Embryonic facial prominence (tissue), 1 donor: Measurements from ENCODE around the gene OR6B2.

Source experiments
- DNase-seq: peaks from one replicate; pipeline ENCODE4 v3.0.0-alpha.2; 2016; ENCODE audit errors: extremely low spot score

OR6B2 gene

DNA sequence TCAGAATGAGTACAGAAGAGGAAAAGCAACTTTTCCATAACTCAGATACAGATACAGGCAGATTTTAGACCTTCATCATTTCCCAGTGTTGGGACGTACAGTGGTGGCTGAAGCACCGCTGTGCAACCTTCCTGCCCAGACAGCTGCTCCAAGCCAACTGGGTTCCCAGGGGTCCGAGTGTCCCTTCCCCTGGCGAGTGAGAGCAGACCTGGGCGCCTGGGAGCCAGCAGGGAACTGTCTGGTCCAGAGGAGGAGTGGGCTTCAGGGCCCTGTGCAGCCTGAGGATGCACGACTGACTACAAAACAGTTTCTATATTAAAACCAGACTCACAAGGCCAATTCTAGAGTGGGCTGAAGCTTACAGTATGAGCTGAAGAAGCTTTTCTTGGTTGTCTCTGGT, 11.1 kb upstream of the OR6B2 start:
- no peak for DNase-seq

DNA sequence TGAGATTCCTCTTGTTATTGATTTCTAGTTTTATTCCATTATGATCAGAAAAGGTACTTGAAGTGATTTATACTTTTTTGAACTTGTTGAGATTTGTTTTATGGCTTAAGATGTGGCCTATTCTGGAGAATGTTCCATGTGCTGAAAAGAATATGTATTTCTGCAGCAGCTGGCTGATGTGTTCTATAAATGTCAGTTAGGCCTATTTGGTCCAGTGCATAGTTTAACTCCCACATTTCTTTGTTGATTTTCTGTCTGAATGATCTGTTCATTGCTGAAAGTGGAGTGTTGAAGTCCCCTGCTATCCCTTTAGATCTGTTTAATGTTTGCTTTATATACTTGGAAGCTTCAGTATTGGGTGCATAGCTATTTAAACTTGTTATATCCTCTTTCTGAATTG, 7.1 kb upstream of the OR6B2 start:
- DNase-seq = no peak

GRCh38 chr2:240033330-240033678, 3.1 kb upstream of the OR6B2 start:
- DNase-seq = no peak

DNA sequence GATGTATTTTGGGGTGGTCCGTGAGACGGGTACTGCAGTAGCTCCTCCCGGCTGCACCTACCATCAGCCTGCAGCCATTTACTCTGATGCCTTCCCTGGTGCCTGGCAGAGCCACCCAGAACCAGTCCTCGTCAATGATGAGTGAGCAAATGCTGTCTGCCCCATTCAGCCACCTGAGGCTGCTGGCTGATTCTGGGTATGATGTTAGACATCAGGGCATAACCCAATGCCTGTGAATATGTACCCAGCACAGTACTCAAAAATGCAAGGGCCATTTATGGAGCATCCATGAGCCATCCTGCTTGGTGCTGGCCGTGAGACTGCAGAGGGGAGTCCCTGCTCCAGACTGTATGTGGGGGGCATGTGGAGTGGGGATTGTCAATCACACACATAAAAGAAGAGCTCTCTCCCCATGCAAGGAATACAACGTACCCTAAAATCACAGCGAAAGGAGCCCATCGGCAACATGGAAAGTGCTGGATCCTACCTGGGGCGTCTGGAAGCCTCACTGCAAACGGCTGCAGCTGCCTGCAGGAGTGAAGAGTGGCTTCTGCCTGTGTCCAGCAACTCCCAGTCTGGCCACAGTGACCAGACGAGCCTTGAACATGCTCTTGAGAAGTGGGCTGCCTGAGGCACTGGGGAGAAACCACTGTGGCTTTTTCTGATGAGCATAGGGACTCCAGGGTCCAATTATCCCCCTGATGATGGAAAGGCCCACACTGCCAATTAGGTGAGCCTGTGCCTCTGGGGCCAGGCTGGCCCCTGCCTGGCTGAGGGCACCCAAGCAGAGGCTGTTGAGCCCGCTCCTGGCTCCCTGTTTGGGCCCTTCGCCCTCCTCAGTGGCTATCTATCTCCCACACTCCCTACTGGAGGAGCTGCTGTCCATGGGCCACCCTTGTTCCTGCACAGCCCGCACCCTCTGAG, 2.4 kb upstream of the OR6B2 start:
- no peak for DNase-seq

- no peak for DNase-seq
These were observed 5.5 kb downstream of the OR6B2 start for GRCh38 chr2:240024766-240025165.

GRCh38 chr2:240023792-240024191, 6.4 kb downstream of the OR6B2 start:
- no peak for DNase-seq

DNA sequence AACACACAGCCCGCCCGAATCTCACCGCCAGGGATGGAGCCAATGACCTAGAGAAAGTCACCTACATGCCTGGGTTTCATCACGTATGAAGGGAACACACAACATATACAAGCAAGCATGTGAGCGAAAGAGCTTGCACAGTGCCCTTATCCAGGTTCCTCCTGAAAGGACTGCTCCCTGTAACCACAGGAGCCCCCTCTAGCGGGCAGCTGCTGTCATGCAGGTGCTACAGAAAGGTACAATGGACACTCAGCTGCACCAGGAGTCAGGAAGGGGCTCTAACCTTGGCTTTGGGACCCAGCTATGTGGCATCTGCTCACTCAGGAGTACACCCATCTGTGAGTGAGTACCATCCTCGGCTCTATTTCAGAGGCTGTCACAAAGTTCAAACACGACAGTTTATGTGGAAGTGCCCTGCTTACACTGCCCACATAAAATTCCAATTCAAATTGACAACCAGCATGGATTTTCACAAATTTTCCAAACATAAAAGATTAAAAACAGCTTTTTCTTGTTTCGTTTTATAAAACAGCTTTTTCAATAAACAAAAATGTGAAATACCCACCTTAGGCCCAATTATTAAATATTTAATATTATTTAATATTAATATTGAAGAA, 8.6 kb downstream of the OR6B2 start:
- no peak for DNase-seq

DNA sequence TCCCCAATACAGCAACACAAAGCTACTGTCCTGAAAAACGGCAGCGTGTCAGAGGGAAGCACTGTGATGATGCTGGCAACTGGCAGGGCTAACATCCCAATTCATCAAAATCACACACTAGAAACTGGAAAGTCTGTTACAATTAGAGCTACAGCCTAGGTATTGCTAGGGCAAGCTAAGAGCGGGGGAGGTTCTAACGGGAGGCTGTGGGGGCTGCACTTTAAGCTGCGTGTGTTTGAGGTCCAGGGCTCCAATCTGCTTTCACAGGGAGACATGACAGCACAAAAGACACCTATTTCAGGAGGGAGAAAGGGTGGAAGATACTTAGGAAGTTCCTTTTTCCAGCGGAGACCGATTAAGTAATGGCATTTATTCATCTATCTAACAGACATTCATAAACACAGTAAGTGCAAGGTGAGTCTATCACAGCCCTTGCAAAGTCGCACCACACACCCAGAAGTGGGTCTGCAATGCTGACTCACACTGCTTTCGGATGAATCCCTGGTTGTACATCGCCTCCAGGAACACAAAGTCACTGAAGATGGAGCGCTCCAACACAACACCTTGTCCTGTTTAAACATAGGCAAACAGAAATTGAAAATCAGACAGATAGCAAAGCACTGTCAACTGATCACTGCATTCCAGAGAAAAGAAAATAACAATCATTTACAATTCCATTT, 12.0 kb downstream of the OR6B2 start:
- no peak for DNase-seq

- no peak for DNase-seq
These were observed 15.9 kb downstream of the OR6B2 start for GRCh38 chr2:240014327-240014726.

DNA sequence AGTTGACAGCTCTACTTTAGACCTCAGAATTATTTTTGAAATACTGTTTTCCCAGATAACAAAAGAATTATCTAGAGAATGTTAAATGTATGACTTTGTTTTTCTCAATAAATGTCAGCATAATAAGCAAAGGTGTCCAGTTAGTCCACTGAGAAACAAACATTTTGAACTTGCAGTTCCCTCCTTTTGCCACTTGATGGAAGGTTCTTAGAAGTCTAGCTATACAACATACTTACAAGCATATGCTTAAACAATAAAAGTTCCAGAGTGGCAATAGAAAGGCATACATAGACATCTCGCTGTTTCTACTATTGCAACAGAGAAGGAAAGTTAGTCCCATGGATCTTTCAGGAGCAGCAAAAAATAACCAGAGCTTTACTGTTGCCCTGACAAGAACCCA, 16.9 kb downstream of the OR6B2 start:
- DNase-seq = no peak

DNA sequence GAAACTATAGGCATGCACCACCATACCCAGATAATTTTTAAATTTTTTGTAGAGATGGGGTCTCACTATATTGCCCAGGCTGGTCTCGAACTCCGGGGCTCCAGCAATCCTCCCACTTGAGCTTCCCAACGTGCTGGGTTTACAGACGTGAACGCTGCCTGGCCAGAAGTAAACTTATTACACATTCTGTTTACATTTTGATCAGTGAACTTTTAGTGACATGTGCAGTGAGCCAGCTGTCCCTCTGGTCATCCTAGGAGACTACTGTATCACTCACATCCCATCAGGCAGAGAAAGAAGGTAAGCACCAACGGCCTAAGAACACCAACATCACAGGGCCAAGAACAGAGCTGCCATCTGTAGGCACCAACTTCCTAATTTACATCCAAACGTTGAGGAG, 27.2 kb downstream of the OR6B2 start:
- no peak for DNase-seq

- DNase-seq = no peak
These were observed 29.6 kb downstream of the OR6B2 start for GRCh38 chr2:240000671-240001070.

GRCh38 chr2:239997686-239998409, 32.4 kb downstream of the OR6B2 start:
- no peak for DNase-seq

GRCh38 chr2:239994086-239994485, 36.1 kb downstream of the OR6B2 start:
- no peak for DNase-seq

- DNase-seq = no peak
These were observed 36.9 kb downstream of the OR6B2 start for GRCh38 chr2:239993291-239993690.

DNA sequence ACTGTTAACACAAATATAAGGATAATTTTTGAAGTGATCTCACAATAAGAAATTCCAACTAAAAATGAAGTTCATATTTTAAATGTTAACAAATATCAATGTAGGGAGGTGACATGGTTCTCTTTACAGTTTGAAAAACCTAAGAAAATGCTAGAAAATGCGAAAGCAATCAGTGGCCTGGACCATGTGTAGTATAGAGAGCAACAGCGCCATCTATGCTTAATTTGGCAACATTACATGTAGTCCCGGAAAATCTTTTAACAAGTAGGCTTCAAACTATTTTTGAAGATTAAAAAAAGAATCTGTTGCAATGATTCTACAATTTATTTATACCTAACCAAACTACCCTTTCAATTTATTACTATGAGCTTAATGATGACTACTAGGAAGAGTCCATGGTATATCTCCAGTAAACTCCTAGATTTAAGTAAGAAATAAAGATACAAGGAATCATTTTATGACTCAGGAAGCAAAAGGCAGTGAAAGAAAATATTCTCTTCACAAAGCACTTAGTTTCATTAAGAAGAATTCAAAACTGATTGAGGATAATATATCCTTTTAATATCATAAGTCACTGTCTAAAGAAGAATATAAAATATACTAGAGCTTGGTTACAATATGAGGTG, 38.4 kb downstream of the OR6B2 start:
- peak; percentile 73 for DNase-seq

DNA sequence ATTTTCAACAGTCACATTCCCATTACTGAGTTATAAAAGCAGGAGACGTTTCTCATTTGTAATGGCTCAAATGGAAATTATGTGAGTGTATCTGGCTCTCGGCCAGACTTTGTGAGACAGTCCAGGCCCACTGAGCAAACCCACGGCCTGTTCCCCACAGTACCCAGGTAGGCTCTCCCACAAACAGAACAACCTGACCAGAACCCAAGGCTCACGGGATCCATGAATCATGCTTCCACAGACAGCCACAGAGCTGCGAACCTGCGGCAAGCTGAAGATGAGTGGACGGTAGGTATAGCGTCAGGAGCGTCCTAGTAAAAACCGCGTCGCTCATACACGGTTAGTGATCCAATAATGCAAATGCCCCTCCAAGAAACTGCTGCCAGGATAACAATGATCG, 39.3 kb downstream of the OR6B2 start:
- no peak for DNase-seq

DNA sequence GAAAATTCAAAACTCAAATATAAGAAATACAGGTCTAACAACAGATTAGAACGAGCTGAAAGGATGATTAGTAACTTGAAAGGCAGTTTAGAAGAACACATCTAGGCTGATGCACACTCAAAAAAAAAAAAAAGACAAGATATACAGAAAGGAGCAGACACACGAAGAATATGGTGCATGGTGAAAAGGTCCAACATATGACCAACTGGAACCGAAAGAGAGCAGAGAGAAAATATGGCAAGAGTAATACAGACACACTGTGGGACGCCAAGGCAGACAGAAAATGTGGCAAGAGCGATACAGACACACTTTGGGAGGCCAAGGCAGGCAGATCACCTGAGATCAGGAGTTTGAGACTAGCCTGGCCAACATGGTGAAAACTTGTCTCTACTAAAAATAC, 44.9 kb downstream of the OR6B2 start:
- DNase-seq = no peak

DNA sequence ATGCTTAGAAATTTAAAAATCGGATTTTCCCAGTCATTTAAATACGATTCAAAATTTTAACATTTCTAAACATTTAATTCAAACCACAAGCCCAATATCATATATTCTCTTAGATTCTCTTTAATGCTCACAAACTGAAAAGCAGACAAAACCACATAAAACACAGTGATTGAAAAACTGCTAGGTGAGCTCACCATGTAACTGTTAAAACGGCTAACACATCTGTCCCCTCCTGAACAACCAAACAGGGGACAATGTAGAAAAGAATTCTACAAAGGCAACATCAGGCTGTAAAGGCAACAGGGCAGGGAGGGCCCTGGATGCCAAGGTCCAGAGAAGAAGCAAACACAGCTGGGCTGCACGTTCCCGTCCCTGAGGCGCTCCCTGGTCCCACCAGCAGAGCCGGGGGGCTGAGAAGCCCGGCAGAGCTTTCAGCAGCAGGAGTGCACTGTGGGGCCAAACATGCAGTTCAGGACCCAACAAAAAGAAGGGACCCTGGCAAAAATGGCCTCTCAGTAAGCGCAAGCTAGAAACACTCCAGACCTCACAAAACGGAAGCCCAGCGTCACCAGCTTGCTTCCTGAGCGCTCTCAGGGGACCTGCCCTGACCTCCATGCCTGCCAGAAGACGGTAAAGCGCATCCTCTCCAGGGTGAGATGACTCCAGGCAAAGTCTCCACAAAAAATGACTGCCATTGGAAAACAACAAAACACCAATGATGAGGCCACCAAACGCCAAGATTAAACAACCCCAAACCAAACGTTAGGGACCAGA, 45.6 kb downstream of the OR6B2 start:
- DNase-seq = no peak

- no peak for DNase-seq
These were observed 47.0 kb downstream of the OR6B2 start for GRCh38 chr2:239983004-239983778.
